NCI-H2171 treated with DMSO at 0.1 percent for 48 hours (cell line): ENCODE results near the gene CFAP61.

ENCODE experiments used
- DNase-seq: peaks from one replicate; lab custom pipeline; 2025; lab: John Stamatoyannopoulos, UW

CFAP61 gene

GRCh38 chr20:20399531-20400500, 347.5 kb downstream of the CFAP61 start:
- DNase-seq, result no peak

DNA sequence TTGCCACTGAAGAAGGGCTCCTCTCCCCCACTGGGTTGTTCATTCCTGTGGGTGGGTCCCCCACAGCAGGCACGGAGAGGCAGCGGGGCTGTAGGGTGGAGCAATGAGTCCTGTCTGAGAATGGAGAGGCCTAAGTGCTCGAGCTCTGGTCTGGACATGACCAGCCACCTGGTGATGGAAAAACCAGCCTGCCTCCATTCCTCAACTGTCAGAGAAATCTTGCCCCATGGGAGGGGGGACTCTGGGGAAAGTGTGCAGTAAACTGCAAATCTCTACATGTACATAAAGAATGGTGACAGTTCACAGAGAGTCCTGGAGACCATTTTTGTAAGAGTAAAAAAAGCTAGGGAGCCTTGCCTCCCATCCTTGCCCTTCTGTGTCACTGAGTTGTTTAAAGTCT, 349.7 kb downstream of the CFAP61 start:
- DNase-seq, result no peak

DNA sequence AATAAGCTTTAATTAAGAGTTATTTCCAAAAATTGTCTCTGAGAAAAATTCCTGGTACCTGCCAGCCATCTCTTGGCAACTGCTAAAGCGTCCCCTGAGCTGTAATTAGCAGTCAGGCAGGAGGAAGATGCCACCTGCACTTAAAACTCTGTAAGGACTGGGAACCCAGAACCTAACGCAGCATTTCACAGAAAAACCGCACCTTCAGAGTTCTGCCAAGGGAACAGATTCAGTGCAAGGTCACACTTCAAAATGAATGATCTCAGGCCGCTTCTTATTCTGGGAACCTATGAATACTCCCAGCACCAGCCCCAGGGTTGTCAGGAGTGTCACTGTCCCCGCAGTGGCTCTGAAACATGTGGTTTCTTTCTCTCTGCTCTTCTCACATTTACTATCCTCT, 352.3 kb downstream of the CFAP61 start:
- peak; percentile 39 for DNase-seq

GRCh38 chr20:20405623-20406022, 353.3 kb downstream of the CFAP61 start:
- peak; percentile 98 for DNase-seq

DNA sequence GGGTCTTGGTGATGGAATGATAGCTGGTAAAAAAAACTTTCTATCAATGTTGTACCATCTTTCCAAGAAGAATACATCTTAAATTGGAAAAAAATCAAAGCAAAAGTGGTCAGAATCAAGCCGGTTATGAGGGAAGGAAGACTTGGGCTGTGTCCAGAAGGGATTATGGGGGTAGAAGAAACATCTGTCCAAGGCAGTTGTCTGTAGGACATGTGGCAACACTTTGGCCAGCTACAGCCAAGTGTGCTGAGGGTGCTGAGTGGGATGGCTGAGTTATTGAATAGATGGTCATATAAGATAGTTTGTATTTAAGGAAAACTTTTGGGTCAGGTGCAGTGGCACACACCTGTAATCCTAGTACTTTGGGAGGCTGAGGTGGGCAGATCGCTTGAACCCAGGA, 354.0 kb downstream of the CFAP61 start:
- no peak for DNase-seq

DNA sequence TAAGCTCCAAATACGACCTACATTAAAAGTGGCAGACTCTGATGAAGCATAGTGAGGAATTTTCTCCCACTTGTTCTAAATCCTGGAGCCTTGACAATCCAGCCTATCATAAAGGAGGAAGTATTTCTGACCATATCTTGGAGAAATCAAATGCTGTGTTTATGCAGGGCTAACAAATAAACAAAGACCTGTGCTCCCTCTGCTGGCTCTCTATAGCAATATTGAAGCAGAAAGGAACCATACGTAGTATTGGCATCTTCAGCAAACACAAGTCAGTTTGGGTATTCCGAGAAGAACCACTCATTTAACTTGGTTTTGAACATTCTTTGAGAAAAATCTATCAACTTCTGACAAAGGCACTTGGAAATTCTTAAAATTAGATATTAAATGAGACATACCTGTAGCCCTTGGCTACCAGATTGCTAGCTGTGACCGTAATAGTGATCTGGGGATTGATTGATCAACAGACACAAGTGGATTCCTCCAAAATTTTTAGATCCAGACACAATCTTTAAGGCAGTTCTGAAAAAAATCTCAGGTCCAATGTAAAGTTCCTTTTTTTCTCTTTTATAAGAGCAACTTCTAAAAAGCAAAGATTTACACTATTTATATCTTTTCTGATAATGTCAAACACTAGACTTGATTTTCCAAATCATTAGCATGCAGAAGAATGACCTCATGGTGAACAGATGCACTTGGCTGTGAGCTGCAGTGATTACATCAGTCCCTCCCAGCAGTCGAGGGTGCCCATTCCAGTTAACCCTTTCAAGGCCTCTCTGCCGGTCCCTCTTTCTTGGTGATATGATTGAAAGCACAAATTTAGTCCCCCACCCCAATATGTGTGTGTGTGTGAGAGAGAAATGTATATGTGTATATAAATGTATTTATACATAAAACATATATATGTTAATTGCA, 355.8 kb downstream of the CFAP61 start:
- DNase-seq, result peak; percentile 93

DNA sequence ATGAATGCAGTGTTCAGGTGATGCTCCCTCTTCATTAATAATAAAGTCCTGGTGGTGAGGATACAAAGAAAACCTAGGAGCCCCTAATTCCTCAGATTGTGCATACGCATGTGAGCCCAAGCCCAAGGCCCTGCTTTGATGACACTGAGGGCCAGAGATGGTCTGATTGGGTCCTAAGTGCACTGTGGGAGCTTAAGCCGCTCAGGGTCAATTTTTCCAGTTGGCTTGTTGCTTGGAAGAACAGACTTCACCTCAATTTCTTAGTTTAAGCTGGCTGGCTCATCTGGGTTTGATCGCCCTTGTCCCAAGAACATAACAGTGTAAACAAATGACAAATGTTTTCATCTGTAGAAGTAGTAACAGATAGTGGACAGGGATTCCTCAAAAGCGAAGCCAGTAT, 357.0 kb downstream of the CFAP61 start:
- DNase-seq, result no peak
